GM18951 (cell line): ENCODE data around the gene KLHL25.

Experiments
- POLR2A ChIP-seq: IDR thresholded peaks from 4 replicates; pipeline ENCODE4 v1.6.1; 2011; ENCODE audit warnings: mild to moderate bottlenecking; ENCODE audit not compliant: insufficient read length, insufficient read depth; ENCODE audit errors: extremely low read depth
- in situ Hi-C: fragments of 300-500 bp; cut with MboI; formaldehyde crosslinking; loops from one replicate; pipeline ENCODE4 v1.12.0; 2022; ENCODE audit warnings: low sequenced_read_pairs, mixed read lengths, inconsistent platforms; ENCODE audit not compliant: unreplicated experiment

KLHL25 gene

GRCh38 chr15:85750319-85751290 is 44.1 kb downstream of the KLHL25 start:
- in situ Hi-C loops = no loop called here
- TF ChIP-seq POLR2A = no peak

GRCh38 chr15:85749261-85750151 is 45.2 kb downstream of the KLHL25 start:
- TF ChIP-seq POLR2A = no peak
- in situ Hi-C loops = loop anchor here (10.0 kb wide), 1 partner anchor 85 kb away; no protein-coding TSS in a partner anchor

GRCh38 chr15:85748729-85749128 is 46.0 kb downstream of the KLHL25 start:
- in situ Hi-C loops = loop anchor here (10.0 kb wide), 1 partner anchor 86 kb away; no protein-coding TSS in a partner anchor
- TF ChIP-seq POLR2A = no peak

- no peak for TF ChIP-seq POLR2A
- in situ Hi-C loops = loop anchor here (10.0 kb wide), 1 partner anchor 87 kb away; no protein-coding TSS in a partner anchor
Observed at GRCh38 chr15:85748176-85748575, 46.5 kb downstream of the KLHL25 start.

GRCh38 chr15:85746641-85747040 is 48.1 kb downstream of the KLHL25 start:
- in situ Hi-C loops = loop anchor here (10.0 kb wide), 1 partner anchor 88 kb away; no protein-coding TSS in a partner anchor
- no peak for TF ChIP-seq POLR2A

GRCh38 chr15:85745525-85746150 is 49.1 kb downstream of the KLHL25 start:
- in situ Hi-C loops = loop anchor here (10.0 kb wide), 1 partner anchor 89 kb away; no protein-coding TSS in a partner anchor
- no peak for TF ChIP-seq POLR2A

- in situ Hi-C loops = loop anchor here (10.0 kb wide), 1 partner anchor 90 kb away; no protein-coding TSS in a partner anchor
- no peak for TF ChIP-seq POLR2A
Observed at GRCh38 chr15:85745023-85745422, 49.7 kb downstream of the KLHL25 start.

- in situ Hi-C loops = loop anchor here (10.0 kb wide), 1 partner anchor 90 kb away; no protein-coding TSS in a partner anchor
- TF ChIP-seq POLR2A = no peak
Observed at GRCh38 chr15:85744579-85744978, 50.1 kb downstream of the KLHL25 start.

- in situ Hi-C loops = loop anchor here (10.0 kb wide), 1 partner anchor 91 kb away; no protein-coding TSS in a partner anchor
- no peak for TF ChIP-seq POLR2A
Observed at GRCh38 chr15:85743392-85744055, 51.2 kb downstream of the KLHL25 start.

- in situ Hi-C loops = loop anchor here (10.0 kb wide), 1 partner anchor 92 kb away; no protein-coding TSS in a partner anchor
- no peak for TF ChIP-seq POLR2A
Observed at GRCh38 chr15:85742186-85742821, 52.4 kb downstream of the KLHL25 start.

- no peak for TF ChIP-seq POLR2A
- in situ Hi-C loops = loop anchor here (10.0 kb wide), 1 partner anchor 93 kb away; no protein-coding TSS in a partner anchor
Observed at GRCh38 chr15:85741662-85742061, 53.1 kb downstream of the KLHL25 start.
